ENCODE measurements around the gene MAP3K1. TPM values are rescaled to one million over a fixed set of nuclear protein-coding genes. Genes with fewer than 3 reads are reported as not detected.
A peak's percentile ranks its signal among the peaks of the same experiment; 100 is the strongest.

Gene MAP3K1
- total RNA-seq, 1 experiment from 2014 or later = 6.8 TPM

DNA sequence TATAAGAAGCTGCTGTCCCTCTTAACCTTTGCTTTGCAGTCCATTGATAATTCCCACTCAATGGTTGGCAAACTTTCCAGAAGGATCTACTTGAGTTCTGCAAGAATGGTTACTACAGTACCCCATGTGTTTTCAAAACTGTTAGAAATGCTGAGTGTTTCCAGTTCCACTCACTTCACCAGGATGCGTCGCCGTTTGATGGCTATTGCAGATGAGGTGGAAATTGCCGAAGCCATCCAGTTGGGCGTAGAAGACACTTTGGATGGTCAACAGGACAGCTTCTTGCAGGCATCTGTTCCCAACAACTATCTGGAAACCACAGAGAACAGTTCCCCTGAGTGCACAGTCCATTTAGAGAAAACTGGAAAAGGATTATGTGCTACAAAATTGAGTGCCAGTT is 66.2 kb downstream of the MAP3K1 start:
- in situ Hi-C loops (cut with HindIII; ENCODE audit: low sequenced_read_pairs) = no loop called here
- no peak for DNase-seq (ENCODE audit: low spot score)

DNA sequence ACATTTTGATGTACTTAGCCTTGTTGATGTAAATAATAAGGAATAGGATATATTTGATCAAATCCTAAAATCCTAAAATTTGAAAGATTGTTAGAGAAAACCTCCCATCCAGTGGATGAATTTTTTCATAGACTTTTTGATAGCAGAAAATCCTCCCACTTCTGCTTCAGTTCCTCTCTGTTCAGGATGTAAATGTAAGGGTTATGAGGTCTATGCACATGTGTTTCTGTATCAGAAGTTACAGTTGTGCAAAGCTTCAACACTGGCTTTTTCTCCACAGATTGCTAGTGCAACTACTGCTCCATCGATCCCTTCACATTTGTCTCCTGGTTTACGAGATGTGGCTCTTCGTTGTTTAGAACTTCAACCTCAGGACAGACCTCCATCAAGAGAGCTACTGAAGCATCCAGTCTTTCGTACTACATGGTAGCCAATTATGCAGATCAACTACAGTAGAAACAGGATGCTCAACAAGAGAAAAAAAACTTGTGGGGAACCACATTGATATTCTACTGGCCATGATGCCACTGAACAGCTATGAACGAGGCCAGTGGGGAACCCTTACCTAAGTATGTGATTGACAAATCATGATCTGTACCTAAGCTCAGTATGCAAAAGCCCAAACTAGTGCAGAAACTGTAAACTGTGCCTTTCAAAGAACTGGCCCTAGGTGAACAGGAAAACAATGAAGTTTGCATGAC is 78.1 kb downstream of the MAP3K1 start:
- in situ Hi-C loops (cut with HindIII; ENCODE audit: low sequenced_read_pairs) = no loop called here

DNA sequence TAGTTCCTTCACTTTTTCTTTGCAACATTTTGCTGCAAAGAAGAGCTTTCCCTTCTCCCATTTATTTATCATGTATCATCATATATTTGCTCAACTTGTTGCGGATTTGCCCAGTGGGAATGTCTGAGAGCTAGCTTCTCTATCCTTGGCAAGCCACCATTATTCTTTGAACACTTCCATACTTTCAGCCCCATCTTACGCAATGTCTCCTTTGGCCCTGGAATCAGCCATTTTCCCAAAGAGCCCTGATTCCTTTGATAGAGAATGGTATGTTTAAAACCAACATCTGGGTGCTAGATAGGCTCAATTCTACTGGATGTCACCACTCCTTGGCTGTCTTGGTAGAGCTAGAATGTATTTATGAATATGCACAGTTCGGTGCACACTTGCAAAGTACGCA is 81.4 kb downstream of the MAP3K1 start:
- in situ Hi-C loops (cut with HindIII; ENCODE audit: low sequenced_read_pairs) = no loop called here
- DNase-seq (ENCODE audit: low spot score) = no peak

More for the DNA sequence above, 78.1 kb downstream of the MAP3K1 start:
- no peak for DNase-seq (ENCODE audit: low spot score)

DNA sequence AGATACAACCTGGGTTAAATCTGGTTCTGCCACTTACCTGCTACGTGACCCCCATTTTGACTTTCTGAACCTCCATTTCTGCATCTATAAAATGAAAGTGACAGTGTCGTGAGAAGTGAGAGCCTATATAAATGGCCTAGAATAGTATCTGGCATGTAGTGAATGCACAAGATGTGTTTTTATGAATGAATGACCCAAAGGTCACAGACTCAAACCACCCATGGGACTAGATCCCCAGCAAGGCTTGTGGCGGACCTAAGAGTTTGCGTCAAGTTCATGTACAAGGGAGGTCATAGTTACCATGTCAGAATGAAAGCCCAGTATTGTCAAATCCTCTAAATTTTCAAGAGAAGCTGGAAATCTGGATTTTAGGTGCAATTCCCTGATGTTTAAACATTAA is 82.9 kb downstream of the MAP3K1 start:
- DNase-seq (ENCODE audit: low spot score) = no peak
- in situ Hi-C loops (cut with HindIII; ENCODE audit: low sequenced_read_pairs) = no loop called here

DNA sequence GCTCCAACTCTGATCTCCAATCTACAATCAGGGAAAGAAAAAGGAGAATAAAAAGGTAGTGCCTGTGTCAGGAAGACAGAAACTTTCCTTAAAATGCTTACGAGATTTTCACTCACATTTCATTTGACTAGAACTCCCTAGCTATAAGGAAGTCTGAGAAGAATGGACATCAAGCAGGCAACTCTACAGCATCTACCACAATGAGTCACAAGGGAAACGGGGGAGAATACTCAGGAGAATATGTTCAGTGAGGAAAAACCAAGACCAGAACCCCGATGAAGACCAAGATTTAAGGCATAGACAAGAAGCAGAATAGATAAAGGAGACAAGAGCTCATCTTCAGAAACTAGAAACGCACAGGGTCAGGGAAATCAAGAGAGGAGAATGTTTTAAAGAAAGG is 85.0 kb downstream of the MAP3K1 start:
- DNase-seq (ENCODE audit: low spot score) = no peak
- in situ Hi-C loops (cut with HindIII; ENCODE audit: low sequenced_read_pairs) = loop anchor here (25.0 kb wide), 1 partner anchor 362 kb away; no protein-coding TSS in a partner anchor

DNA sequence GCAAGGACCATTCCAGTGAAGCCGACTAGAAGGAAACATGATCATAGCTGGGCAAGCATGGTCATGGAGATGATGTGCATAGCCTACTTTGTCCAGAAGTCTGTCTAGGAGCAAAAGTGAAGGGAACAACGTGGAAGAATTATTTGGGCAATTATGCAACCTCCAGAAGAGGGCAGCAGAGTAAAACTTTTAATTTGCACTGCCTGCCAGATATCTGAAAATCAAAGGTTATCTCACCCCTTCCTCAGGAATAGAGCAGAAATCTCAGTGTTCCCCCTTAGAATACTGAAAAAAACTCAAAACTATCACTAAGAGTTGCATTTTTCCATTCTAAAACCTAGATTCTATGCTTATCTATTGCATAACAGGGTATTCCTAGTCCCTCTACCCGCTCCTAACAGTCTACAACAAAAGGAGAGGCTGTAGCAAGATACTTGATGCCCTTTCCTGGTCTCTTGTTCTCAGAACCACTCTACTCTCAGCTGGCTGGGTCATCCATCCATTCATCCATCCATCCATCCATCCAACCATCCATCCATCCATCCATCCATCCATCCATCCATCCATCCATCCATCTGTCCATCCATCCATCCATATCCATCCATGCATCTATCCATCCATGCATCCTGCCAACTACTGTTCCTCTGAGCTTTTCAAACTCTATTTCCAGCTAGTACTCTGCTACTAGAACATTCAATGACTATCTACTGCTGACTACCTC is 85.7 kb downstream of the MAP3K1 start:
- in situ Hi-C loops (cut with HindIII; ENCODE audit: low sequenced_read_pairs) = loop anchor here (25.0 kb wide), 1 partner anchor 361 kb away; no protein-coding TSS in a partner anchor
- peak; percentile 46 for DNase-seq (ENCODE audit: low spot score)

DNA sequence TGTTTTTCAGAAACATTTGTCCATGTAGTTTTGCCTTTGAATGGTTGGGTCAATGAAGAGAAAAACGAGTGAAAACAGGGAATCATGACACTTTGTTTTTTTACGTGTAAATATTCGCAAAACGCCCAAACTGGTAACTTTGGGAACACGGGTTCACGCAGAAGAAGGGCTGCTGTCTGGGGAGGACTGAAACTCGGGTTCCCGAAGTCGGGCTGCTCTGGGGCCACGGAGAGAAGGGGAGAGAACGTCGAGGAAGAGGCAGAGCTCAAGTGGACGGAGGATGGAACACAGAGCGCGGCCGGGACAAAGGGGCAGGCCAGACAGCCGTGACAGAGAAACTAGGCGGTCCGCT is 93.6 kb downstream of the MAP3K1 start:
- no peak for DNase-seq (ENCODE audit: low spot score)
- in situ Hi-C loops (cut with HindIII; ENCODE audit: low sequenced_read_pairs) = loop anchor here (25.0 kb wide), 1 partner anchor 353 kb away; no protein-coding TSS in a partner anchor

DNA sequence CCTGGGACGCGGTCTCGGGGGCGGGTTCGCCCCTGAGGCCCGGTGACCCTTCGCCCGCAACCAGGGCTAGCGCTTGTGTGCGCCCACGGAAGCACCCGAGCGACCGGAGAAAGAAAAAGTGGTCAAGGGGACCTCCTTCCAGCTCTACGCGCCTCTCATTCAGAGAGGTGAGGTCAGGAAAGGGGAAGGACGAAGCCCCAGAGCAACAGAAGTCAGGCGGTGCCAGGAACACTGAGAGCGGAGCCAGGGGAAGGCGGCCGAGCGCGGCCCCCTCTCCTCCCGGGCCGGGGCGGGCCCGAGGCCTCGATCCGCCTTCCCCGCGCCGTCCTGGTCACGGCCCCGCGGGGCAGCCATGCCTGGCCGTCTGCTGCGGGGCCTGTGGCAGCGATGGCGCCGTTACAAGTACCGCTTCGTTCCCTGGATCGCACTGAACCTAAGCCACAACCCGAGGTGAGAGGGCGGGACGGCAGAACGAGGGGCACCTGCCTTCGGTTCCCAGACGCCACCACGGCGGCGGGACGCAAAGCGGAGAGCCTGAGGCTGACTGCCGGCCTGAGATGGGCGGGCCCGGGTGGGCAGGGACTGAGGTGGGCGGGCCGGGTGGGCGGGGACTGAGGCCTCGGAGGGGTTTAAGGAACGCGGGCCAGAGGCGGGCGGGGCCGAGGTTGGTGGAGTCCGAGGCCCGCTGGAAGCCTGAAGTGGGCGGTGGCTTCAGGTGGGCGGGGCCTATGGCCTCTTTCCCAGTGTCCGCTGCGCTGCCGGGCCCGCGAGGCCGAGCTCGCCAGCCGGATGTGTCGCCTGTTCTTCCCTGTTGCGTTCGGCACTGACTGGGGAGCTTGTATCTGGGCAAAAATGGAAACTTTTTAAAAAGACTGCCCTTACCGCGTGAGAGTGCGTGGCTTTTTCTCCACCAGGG is 94.2 kb downstream of the MAP3K1 start, which contains the start of gene SETD9:
Gene SETD9 (plus strand): TSS at position 303 of the 916 bp plus-strand sequence. CDS start 50 bp downstream, at position 353.
- in situ Hi-C loops (cut with HindIII; ENCODE audit: low sequenced_read_pairs) = loop anchor here (25.0 kb wide), 1 partner anchor 353 kb away; no protein-coding TSS in a partner anchor

DNA sequence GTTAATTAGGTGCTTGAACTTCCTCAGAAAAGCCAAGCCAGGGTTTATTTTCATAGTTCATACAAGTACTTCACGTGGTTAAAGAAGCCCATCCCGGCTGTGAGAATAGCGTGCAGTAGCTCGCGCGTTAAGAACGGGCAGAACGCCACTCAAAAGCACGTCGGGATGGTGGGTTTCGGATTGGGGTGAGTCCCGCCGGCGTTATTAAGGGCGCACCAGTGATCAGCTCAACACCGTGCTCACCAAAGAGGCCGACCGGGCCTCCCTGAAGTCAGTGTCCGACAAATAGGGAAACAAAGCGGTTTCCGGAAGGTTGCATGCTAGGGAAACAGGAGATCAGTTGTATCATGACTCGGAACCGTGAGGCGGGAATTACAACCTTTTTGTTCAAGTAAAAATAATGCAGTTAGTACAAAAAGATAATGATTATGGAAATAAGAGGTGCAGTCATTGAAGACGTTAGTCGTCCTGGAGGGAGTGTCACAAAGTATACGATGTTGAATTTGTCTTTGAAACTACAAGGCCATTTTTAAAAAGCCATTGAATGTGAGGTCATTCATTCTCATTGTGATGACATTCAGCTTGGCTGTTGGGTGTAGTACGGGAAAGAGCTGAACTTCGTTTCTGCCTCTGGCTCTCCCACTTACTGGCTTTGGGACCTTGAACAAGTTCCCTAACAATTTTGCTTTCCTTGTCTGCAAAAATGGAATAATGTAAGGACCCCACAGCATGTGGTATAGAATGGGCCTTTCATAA is 95.0 kb downstream of the MAP3K1 start:
- in situ Hi-C loops (cut with HindIII; ENCODE audit: low sequenced_read_pairs) = loop anchor here (25.0 kb wide), 1 partner anchor 352 kb away; no protein-coding TSS in a partner anchor
- DNase-seq (ENCODE audit: low spot score) = no peak

More for the DNA sequence above, 94.2 kb downstream of the MAP3K1 start, which contains the start of gene SETD9:
- DNase-seq (ENCODE audit: low spot score) = peak; percentile 96

DNA sequence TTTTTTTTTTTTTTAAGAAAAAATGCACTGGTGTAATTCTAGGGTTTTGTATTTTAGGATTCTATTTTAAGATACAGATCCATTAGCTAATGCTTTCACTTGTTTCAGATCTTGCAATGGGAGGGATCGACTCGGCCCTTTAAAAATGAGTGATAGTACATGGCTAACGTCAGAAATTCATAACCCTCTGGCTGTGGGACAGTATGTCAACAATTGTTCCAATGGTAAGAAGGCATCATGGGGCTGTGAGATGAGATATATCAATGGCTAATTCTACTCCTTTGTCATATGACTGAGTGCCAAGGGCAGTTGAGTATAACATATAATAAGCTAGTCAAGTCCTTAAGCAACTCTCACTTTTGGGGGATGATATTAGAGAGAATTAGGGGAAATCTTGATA is 98.4 kb downstream of the MAP3K1 start:
- DNase-seq (ENCODE audit: low spot score) = no peak
- in situ Hi-C loops (cut with HindIII; ENCODE audit: low sequenced_read_pairs) = loop anchor here (25.0 kb wide), 1 partner anchor 349 kb away; no protein-coding TSS in a partner anchor

DNA sequence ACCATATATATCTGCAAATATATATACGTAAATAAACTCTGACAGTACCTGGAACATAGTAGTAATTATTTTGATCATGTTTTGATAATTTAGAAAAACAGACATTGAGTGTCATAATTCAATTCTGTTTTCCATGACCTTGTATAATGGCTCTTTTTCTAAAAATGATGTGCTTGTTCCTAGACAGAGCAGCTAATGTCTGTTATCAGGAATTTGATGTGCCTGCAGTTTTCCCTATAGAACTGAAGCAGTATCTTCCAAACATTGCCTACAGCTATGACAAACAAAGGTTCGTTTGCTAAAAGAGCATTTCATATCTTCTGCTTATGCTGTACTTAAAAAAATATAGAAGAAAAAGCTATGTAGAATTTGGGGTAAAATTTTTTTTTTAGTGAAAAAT is 99.3 kb downstream of the MAP3K1 start:
- in situ Hi-C loops (cut with HindIII; ENCODE audit: low sequenced_read_pairs) = loop anchor here (25.0 kb wide), 1 partner anchor 348 kb away; no protein-coding TSS in a partner anchor
- DNase-seq (ENCODE audit: low spot score) = no peak

DNA sequence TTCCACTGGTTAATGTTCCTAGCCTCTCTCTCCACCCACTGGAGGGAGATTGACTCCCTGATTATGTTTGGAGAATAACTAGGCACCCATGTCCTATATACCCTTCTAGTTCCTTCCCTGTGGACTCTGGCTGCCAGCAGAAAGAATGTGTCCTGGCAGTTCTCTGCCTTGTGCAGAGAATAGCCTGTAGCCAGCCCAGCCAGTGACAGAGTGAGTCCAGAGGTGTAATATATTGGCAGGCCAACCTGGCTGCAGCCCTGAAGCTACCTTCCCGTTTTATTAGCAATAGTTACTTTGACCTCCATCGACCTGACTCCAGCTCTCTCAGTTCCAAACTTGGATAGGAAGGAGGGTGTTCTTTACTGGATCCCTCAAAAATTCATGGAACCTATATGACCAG is 102.2 kb downstream of the MAP3K1 start:
- in situ Hi-C loops (cut with HindIII; ENCODE audit: low sequenced_read_pairs) = loop anchor here (25.0 kb wide), 1 partner anchor 345 kb away; no protein-coding TSS in a partner anchor
- DNase-seq (ENCODE audit: low spot score) = no peak

DNA sequence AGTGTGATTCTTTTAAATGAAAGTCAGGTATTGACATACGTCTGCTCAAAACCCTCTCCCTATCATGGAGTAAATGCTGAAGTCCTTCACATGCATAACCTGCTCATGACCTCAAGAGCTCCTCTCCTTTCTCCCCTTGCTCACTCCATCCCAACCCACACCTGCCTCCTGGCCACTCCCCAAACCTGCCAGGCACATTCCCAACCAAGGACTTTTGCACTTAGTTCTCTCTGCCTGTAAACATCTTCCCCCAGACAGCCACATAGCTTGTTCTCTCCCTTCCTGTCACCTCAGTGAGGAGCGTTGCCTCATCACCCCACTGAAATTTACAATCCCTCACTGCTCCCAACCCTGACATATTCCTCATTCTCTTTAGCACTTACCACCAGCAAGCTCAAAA is 102.7 kb downstream of the MAP3K1 start:
- in situ Hi-C loops (cut with HindIII; ENCODE audit: low sequenced_read_pairs) = loop anchor here (25.0 kb wide), 1 partner anchor 344 kb away; no protein-coding TSS in a partner anchor
- DNase-seq (ENCODE audit: low spot score) = no peak

DNA sequence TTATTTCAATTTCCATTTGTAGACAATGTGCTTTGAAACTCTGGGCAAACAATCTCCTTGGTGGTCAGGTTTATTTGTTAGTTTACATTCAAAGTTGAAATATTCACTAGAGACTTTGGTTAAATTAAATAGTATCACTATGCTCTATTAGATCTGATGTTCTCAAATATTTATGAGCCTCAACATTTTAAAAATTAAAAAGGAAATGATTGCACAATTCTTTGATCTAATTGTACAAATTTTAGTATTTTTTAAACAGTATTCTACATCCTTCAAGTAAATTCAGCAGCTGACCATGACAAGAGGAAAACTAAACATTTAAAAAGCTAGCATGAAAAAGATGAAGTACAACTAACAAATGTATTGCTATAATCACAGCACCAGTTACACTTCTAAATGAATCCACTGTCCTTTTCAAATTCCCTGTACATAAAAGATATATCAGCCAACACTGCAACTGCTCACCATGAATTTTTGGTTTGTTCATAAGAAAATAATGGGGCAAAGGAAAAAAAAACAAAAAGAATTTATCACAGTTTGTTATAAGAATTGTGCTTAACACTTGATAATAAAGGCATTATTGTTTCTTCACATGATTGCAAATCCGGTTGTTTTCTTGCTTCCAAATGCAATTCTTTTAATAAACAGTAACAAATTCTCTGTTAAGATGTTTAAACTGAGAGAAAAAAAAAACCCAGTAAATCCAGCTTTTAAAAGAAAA is 104.8 kb downstream of the MAP3K1 start:
- no peak for DNase-seq (ENCODE audit: low spot score)
- in situ Hi-C loops (cut with HindIII; ENCODE audit: low sequenced_read_pairs) = loop anchor here (25.0 kb wide), 1 partner anchor 342 kb away; no protein-coding TSS in a partner anchor

DNA sequence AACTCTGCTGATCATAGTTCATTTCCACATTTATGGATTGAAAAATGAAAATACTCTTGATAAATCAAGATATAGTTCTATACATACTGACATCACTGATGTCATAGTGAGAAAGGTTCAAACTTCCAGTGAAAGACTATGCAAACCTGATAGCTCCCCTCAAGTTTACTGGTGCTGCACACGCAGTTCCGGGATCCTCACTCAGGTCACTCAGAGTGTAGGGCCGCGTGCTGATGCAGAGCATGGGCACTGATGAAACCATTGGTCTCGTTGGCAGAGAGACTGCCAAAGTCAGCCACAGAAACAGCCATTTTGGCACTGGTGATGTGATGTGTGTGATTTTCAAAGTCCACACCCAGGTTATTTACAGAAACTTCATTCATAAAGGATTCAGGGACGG is 107.6 kb downstream of the MAP3K1 start:
- DNase-seq (ENCODE audit: low spot score) = no peak
- in situ Hi-C loops (cut with HindIII; ENCODE audit: low sequenced_read_pairs) = loop anchor here (25.0 kb wide), 1 partner anchor 339 kb away; no protein-coding TSS in a partner anchor

DNA sequence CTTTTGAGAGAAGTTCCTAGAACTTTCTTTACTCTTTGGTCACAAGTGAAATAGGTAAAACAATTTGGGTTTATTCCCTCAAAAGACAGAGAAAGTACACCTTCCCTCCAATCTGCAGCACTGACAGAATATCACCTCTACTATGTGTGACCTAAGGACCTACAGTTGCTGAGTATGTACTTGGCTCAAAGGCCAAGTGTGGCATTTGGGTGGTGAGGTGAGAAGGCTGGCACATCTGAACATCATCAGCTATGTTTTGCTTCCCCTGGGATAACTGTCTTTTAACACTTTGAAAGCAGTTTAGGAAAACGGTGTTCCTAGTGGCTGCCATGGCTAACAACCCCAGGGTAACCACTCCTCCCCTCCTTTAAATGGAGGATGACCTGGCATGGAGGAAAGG is 119.0 kb downstream of the MAP3K1 start:
- no peak for DNase-seq (ENCODE audit: low spot score)
- in situ Hi-C loops (cut with HindIII; ENCODE audit: low sequenced_read_pairs) = loop anchor here (10.0 kb wide), 1 partner anchor 200 kb away; no protein-coding TSS in a partner anchor

DNA sequence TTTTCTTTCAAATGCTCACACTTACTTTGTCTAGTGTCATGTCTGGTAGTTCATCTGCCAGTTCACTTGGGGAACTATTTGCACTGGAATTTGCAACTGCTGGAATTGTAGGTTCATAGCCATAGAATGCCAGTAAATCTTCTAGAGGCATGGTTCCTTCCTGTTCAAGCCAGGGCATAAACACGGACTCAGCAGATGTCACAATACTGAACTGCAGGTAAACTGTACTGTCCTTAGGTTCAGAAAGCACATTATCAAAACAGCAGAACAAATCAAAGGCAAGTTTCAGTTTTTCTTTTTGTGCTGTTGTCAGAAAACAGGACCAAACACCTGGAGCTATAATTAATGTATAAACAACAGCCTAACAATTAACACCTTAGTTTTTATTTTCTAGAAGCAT is 123.5 kb downstream of the MAP3K1 start:
- in situ Hi-C loops (cut with HindIII; ENCODE audit: low sequenced_read_pairs) = loop anchor here (10.0 kb wide), 1 partner anchor 196 kb away; no protein-coding TSS in a partner anchor
- no peak for DNase-seq (ENCODE audit: low spot score)

All from G401 (cell line).